ENCODE data around the gene UBE2O. TPM values are rescaled to one million over a fixed set of nuclear protein-coding genes. Genes with fewer than 3 reads are reported as not detected.

UBE2O gene
- total and polyA plus RNA-seq, 2 experiments from 2014 or later: 28.5 to 62.6 TPM

GRCh38 chr17:76427501-76428231 lies 25.3 kb downstream of the UBE2O start:
- Histone ChIP-seq H3K27ac (no peak overlapping the region), H3K4me1 (ENCODE audit: low read depth) (peaks cover 6% of the 10 kb centered on the region), H3K36me3 (no peaks in the 10 kb centered on the region), H3K9me3 (ENCODE audit: low read depth) (no peaks in the 10 kb centered on the region), H3K27me3 (no peaks in the 10 kb centered on the region), H3K4me3 (no peak overlapping the region)
- peak in 1 of 2 donors; percentile 62 for DNase-seq (ENCODE audit: low read depth in 1 of 2, low spot score in 1 of 2)
- no peak for TF ChIP-seq CTCF (IDR thresholded peaks at IDR 0.05; ENCODE audit: low read depth, low read length)

GRCh38 chr17:76426853-76427252 lies 26.1 kb downstream of the UBE2O start:
- DNase-seq (ENCODE audit: low read depth in 1 of 2, low spot score in 1 of 2): no peak
- Histone ChIP-seq H3K36me3 (no peaks in the 10 kb centered on the region), H3K9me3 (ENCODE audit: low read depth) (no peaks in the 10 kb centered on the region), H3K4me3 (no peak overlapping the region), H3K27ac (no peak overlapping the region), H3K4me1 (ENCODE audit: low read depth) (no peaks in the 10 kb centered on the region), H3K27me3 (no peaks in the 10 kb centered on the region)
- no peak for TF ChIP-seq CTCF (IDR thresholded peaks at IDR 0.05; ENCODE audit: low read depth, low read length)

GRCh38 chr17:76422860-76423259 lies 30.1 kb downstream of the UBE2O start:
- Histone ChIP-seq H3K9me3 (ENCODE audit: low read depth) (no peaks in the 10 kb centered on the region), H3K27me3 (no peaks in the 10 kb centered on the region), H3K4me3 (no peak overlapping the region), H3K4me1 (ENCODE audit: low read depth) (peaks cover 31% of the 10 kb centered on the region), H3K36me3 (no peaks in the 10 kb centered on the region), H3K27ac (peak overlapping the region; percentile 83)
- TF ChIP-seq CTCF (IDR thresholded peaks at IDR 0.05; ENCODE audit: low read depth, low read length): no peak
- DNase-seq (ENCODE audit: low read depth in 1 of 2, low spot score in 1 of 2): no peak

GRCh38 chr17:76422406-76422805 lies 30.5 kb downstream of the UBE2O start:
- no peaks in the 10 kb centered on the region for H3K9me3 ChIP-seq (ENCODE audit: low read depth)
- H3K4me1 ChIP-seq (ENCODE audit: low read depth): peaks cover 34% of the 10 kb centered on the region
- no peak for TF ChIP-seq CTCF (IDR thresholded peaks at IDR 0.05; ENCODE audit: low read depth, low read length)
- no peak overlapping the region for H3K4me3 ChIP-seq
- H3K36me3 ChIP-seq: no peaks in the 10 kb centered on the region
- H3K27ac ChIP-seq: peak overlapping the region; percentile 83
- no peak for DNase-seq (ENCODE audit: low read depth in 1 of 2, low spot score in 1 of 2)
- no peaks in the 10 kb centered on the region for H3K27me3 ChIP-seq

GRCh38 chr17:76421044-76421407 lies 31.9 kb downstream of the UBE2O start:
- Histone ChIP-seq H3K9me3 (ENCODE audit: low read depth) (no peaks in the 10 kb centered on the region), H3K36me3 (no peaks in the 10 kb centered on the region), H3K27ac (peak overlapping the region; percentile 83), H3K4me3 (no peak overlapping the region), H3K4me1 (ENCODE audit: low read depth) (peaks cover 34% of the 10 kb centered on the region), H3K27me3 (no peaks in the 10 kb centered on the region)
- DNase-seq (ENCODE audit: low read depth in 1 of 2, low spot score in 1 of 2): peak; percentile 32 to 79
- no peak for TF ChIP-seq CTCF (IDR thresholded peaks at IDR 0.05; ENCODE audit: low read depth, low read length)
